Adipose tissue (tissue), 3 donors: ENCODE data around the gene MCTP1. TPM values are rescaled to one million over a fixed set of nuclear protein-coding genes. Genes with fewer than 3 reads are reported as not detected.

ENCODE experiments used
- H3K27ac ChIP-seq: one replicate; pipeline ENCODE4 v1.5.1; 2013; ENCODE audit warnings: low read depth, low read length
- WGBS, 3 donors: extraction: QIAGEN DNeasy Blood & Tissue Kit; methylation state at CpG; one replicate each; pipeline ENCODE4 v1.1.7; 2013; 5-methylcytosine and 5-hydroxymethylcytosine counted together
- polyA plus RNA-seq, 3 donors: library from polyadenylated mRNA; stranded (reverse); fragments of 200-250 nt; gene quantifications; one replicate each; pipeline ENCODE4 v1.2.3, GENCODE V29; 2013
- donor health status: healthy with polysubstance abuse.
- donor health status: Bipolar disorder and iron deficiency.
- donor health status: healthy.

Gene MCTP1
- 10 to 100 TPM in 2 of 3 donors, 1 to 10 TPM in 1; 1.5 to 14.9 (median 13.3) TPM for polyA plus RNA-seq

GRCh38 chr5:95284572-95285408 is at the start of gene MCTP1:
MCTP1 (minus strand) TSS chr5:95285094.
- no peak within 1 kb of the TSS for H3K27ac ChIP-seq
- WGBS, 3 donors, result 0 to 1% (median 0%) methylated on average over 63 to 83 of the region's 83 CpGs

GRCh38 chr5:95332158-95332557 is 47.3 kb upstream of the MCTP1 start:
- WGBS, 3 donors, result 80 to 83% (median 83%) methylated on average over 3 of the region's 3 CpGs
- H3K27ac ChIP-seq, result no peak overlapping the region

GRCh38 chr5:95331358-95331757 is 46.5 kb upstream of the MCTP1 start:
- H3K27ac ChIP-seq, result no peak overlapping the region
- WGBS, 3 donors, result 48 to 62% (median 49%) methylated on average over 3 of the region's 3 CpGs

- WGBS, 3 donors, result 55 to 61% (median 60%) methylated on average over 6 of the region's 6 CpGs
- H3K27ac ChIP-seq, result no peak overlapping the region
Observed at GRCh38 chr5:95327211-95327610, 42.3 kb upstream of the MCTP1 start.

- 41 to 69% (median 58%) methylated on average over 4 of the region's 4 CpGs for WGBS, 3 donors
Observed at GRCh38 chr5:95317687-95318086, 32.8 kb upstream of the MCTP1 start.

GRCh38 chr5:95317085-95317484 is 32.2 kb upstream of the MCTP1 start:
- H3K27ac ChIP-seq, result no peak overlapping the region
- WGBS, 3 donors, result 81 to 88% (median 82%) methylated on average over 2 of the region's 2 CpGs

More at GRCh38 chr5:95317687-95318086, 32.8 kb upstream of the MCTP1 start:
- no peak overlapping the region for H3K27ac ChIP-seq

GRCh38 chr5:95304711-95305110 is 19.8 kb upstream of the MCTP1 start:
- H3K27ac ChIP-seq, result no peak overlapping the region
- 82 to 93% (median 92%) methylated on average over 2 of the region's 2 CpGs for WGBS, 3 donors

GRCh38 chr5:95298651-95299050 is 13.8 kb upstream of the MCTP1 start:
- WGBS, 3 donors, result 66 to 78% (median 77%) methylated on average over 1 of the region's 1 CpG
- no peak overlapping the region for H3K27ac ChIP-seq

- H3K27ac ChIP-seq, result no peak overlapping the region
- WGBS, 3 donors, result 72 to 89% (median 83%) methylated on average over 2 of the region's 2 CpGs
Observed at GRCh38 chr5:95296291-95296690, 11.4 kb upstream of the MCTP1 start.

- no peak overlapping the region for H3K27ac ChIP-seq
- WGBS, 3 donors, result 3 to 7% (median 6%) methylated on average over 13 of the region's 13 CpGs
Observed at GRCh38 chr5:95285409-95285755, 488 bp upstream of the MCTP1 start.

- WGBS, 3 donors, result 1% methylated on average over 69 to 89 of the region's 89 CpGs
- H3K27ac ChIP-seq, result no peak overlapping the region
Observed at GRCh38 chr5:95283761-95284571, 928 bp downstream of the MCTP1 start.

- no peak overlapping the region for H3K27ac ChIP-seq
- 20 to 26% (median 23%) methylated on average over 10 of the region's 10 CpGs for WGBS, 3 donors
Observed at GRCh38 chr5:95283022-95283615, 1.8 kb downstream of the MCTP1 start.

GRCh38 chr5:95281226-95281625 is 3.7 kb downstream of the MCTP1 start:
- no peak overlapping the region for H3K27ac ChIP-seq
- WGBS, 3 donors, result 55 to 71% (median 63%) methylated on average over 2 of the region's 2 CpGs

GRCh38 chr5:95280401-95281095 is 4.3 kb downstream of the MCTP1 start:
- no peak overlapping the region for H3K27ac ChIP-seq
- WGBS, 3 donors, result 48 to 63% (median 62%) methylated on average over 8 of the region's 8 CpGs

GRCh38 chr5:95274011-95274410 is 10.9 kb downstream of the MCTP1 start:
- no peak overlapping the region for H3K27ac ChIP-seq
- 51 to 63% (median 57%) methylated on average over 5 of the region's 5 CpGs for WGBS, 3 donors

GRCh38 chr5:95272316-95272929 is 12.5 kb downstream of the MCTP1 start:
- no peak overlapping the region for H3K27ac ChIP-seq

GRCh38 chr5:95262933-95263660 is 21.8 kb downstream of the MCTP1 start:
- H3K27ac ChIP-seq, result no peak overlapping the region
- WGBS, 3 donors, result 61 to 66% (median 64%) methylated on average over 3 of the region's 3 CpGs
